OCI-LY1 (cell line): ENCODE data around the gene CHD1.
A peak's percentile ranks its signal among the peaks of the same experiment; 100 is the strongest.

Experiments used
- EZH2 ChIP-seq: fragments of 200-600 bp; sonication (generic), shearing (Covaris generic); IDR thresholded peaks from 2 replicates; pipeline ENCODE4 v1.8.0; 2017; ENCODE audit warnings: borderline replicate concordance, mixed run types, mild to moderate bottlenecking, antibody characterized with exemption, low read length, moderate library complexity, mixed read lengths
- TF ChIP-seq, protein P1 (sequence below): fragments of 200-600 bp; sonication (generic), shearing (Covaris generic); IDR thresholded peaks from 2 replicates; pipeline ENCODE4 v1.5.1; 2017; ENCODE audit warnings: mild to moderate bottlenecking, antibody characterized with exemption, low read length, moderate library complexity, mixed read lengths

DNA sequence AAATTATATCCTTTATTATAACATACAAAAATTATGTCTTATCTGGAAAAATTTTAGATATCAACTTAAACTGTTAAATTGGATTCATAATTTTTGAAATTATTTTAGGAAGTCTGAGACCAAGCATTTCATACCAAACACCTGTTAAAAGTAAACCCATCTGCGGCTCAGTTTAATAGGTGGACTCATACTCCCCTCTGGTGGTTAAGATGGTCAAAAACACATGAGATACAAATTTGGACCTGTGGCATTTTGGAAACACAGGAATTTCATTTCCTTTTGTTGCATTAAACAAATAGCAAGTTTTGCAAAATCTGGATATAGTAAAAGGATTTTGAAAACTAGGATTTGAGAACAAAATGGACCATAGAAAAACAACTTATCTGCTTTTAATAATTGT lies 101.6 kb downstream of the CHD1 start:
- TF ChIP-seq EZH2, result no peak
- TF ChIP-seq, protein P1, sequence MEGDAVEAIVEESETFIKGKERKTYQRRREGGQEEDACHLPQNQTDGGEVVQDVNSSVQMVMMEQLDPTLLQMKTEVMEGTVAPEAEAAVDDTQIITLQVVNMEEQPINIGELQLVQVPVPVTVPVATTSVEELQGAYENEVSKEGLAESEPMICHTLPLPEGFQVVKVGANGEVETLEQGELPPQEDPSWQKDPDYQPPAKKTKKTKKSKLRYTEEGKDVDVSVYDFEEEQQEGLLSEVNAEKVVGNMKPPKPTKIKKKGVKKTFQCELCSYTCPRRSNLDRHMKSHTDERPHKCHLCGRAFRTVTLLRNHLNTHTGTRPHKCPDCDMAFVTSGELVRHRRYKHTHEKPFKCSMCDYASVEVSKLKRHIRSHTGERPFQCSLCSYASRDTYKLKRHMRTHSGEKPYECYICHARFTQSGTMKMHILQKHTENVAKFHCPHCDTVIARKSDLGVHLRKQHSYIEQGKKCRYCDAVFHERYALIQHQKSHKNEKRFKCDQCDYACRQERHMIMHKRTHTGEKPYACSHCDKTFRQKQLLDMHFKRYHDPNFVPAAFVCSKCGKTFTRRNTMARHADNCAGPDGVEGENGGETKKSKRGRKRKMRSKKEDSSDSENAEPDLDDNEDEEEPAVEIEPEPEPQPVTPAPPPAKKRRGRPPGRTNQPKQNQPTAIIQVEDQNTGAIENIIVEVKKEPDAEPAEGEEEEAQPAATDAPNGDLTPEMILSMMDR, result peak; percentile 55
